D721Med (cell line): Measurements from ENCODE around the gene PLCB4.

Experiments used
- DNase-seq: peaks from one replicate; pipeline ENCODE4 v3.0.0; 2011; ENCODE audit warnings: low spot score; ENCODE audit not compliant: insufficient read length
- FAIRE-seq: peaks from 2 replicates; lab custom pipeline; 2011; peaks lifted over from hg19 to GRCh38; lab: Jason Lieb, UNC
- CTCF ChIP-seq: IDR thresholded peaks from 2 replicates; pipeline ENCODE4 v1.5.1; 2012; ENCODE audit warnings: mild to moderate bottlenecking, control low read depth; ENCODE audit not compliant: insufficient read depth; ENCODE audit errors: missing control alignments

PLCB4 gene

GRCh38 chr20:9211016-9211760 is 142.3 kb downstream of the PLCB4 start:
- no peak for FAIRE-seq
- DNase-seq: no peak

GRCh38 chr20:9212735-9213134 is 143.8 kb downstream of the PLCB4 start:
- no peak for DNase-seq
- FAIRE-seq: no peak
- TF ChIP-seq CTCF: no peak

More at GRCh38 chr20:9211016-9211760, 142.3 kb downstream of the PLCB4 start:
- TF ChIP-seq CTCF: no peak

GRCh38 chr20:9214685-9215084 is 145.8 kb downstream of the PLCB4 start:
- no peak for DNase-seq
- no peak for TF ChIP-seq CTCF
- no peak for FAIRE-seq

- DNase-seq: no peak
- peak; percentile 33 for TF ChIP-seq CTCF
- no peak for FAIRE-seq
Measured at GRCh38 chr20:9215539-9215938, 146.7 kb downstream of the PLCB4 start.

GRCh38 chr20:9218531-9218961 is 149.7 kb downstream of the PLCB4 start:
- no peak for TF ChIP-seq CTCF
- FAIRE-seq (no peak), DNase-seq (no peak)

GRCh38 chr20:9220874-9221547 is 152.1 kb downstream of the PLCB4 start:
- no peak for TF ChIP-seq CTCF
- no peak for FAIRE-seq
- DNase-seq: no peak

GRCh38 chr20:9223296-9223695 is 154.4 kb downstream of the PLCB4 start:
- no peak for FAIRE-seq
- DNase-seq: no peak
- TF ChIP-seq CTCF: no peak
